ENCODE results near the gene DPP4.

GRCh38 chr2:162000431-162000830, 73.6 kb downstream of the DPP4 start:
- TF ChIP-seq CTCF (IDR thresholded peaks at IDR 0.05) = no peak
- no peak for TF ChIP-seq POLR2A (IDR thresholded peaks at IDR 0.05)
